PC-3 (cell line): ENCODE results near the gene NKAP.

Source experiments
- EZH2 ChIP-seq: fragments of 300-600 bp; sonication (generic); IDR thresholded peaks from one replicate; pipeline ENCODE4 v1.6.1; 2017; ENCODE audit warnings: antibody characterized with exemption, mild to moderate bottlenecking, low read length; ENCODE audit not compliant: unreplicated experiment
- TF ChIP-seq, protein P1 (sequence below): fragments of 300-600 bp; sonication (generic); conservative IDR thresholded peaks from 2 replicates; pipeline ENCODE4 v1.5.1; 2017; ENCODE audit warnings: antibody characterized with exemption, low read depth, mild to moderate bottlenecking, low read length

GRCh38 chrX:119935215-119935874 is 8.2 kb downstream of the NKAP start:
- TF ChIP-seq, protein P1, sequence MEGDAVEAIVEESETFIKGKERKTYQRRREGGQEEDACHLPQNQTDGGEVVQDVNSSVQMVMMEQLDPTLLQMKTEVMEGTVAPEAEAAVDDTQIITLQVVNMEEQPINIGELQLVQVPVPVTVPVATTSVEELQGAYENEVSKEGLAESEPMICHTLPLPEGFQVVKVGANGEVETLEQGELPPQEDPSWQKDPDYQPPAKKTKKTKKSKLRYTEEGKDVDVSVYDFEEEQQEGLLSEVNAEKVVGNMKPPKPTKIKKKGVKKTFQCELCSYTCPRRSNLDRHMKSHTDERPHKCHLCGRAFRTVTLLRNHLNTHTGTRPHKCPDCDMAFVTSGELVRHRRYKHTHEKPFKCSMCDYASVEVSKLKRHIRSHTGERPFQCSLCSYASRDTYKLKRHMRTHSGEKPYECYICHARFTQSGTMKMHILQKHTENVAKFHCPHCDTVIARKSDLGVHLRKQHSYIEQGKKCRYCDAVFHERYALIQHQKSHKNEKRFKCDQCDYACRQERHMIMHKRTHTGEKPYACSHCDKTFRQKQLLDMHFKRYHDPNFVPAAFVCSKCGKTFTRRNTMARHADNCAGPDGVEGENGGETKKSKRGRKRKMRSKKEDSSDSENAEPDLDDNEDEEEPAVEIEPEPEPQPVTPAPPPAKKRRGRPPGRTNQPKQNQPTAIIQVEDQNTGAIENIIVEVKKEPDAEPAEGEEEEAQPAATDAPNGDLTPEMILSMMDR = no peak
- no peak for TF ChIP-seq EZH2
